Tibial nerve (tissue), 4 donors: ENCODE measurements around the gene RARG.

Experiments used
- CTCF ChIP-seq, 5 experiments: fragments of 200-600 bp in 3 of 5; fragments of 450-650 bp in 2 of 5; sonication (generic) in 3 of 5; IDR thresholded peaks; one replicate each; pipeline ENCODE4 v1.5.1; 2016 to 2019; ENCODE audit warnings: antibody characterized with exemption in 5 of 5, mild to moderate bottlenecking in 3 of 5, moderate library complexity in 2 of 5
- EP300 ChIP-seq, 2 donors: sonication (generic); formaldehyde crosslinking; IDR thresholded peaks; one replicate each; pipeline ENCODE4 v1.6.1; 2017; ENCODE audit warnings: antibody characterized with exemption in 2 of 2, mild to moderate bottlenecking in 1 of 2
- POLR2A ChIP-seq, 2 donors: fragments of 450-650 bp; IDR thresholded peaks; one replicate each; pipeline ENCODE4 v1.6.1; 2017; ENCODE audit warnings: antibody characterized with exemption in 2 of 2, mild to moderate bottlenecking in 2 of 2, moderate library complexity in 2 of 2

GRCh38 chr12:53279888-53280498, 48.0 kb upstream of the RARG start:
- TF ChIP-seq POLR2A (IDR thresholded peaks at IDR 0.05) (no peak), EP300 (IDR thresholded peaks at IDR 0.05) (no peak), CTCF (IDR thresholded peaks at IDR 0.05) (no peak)
